Left cardiac atrium (tissue), 4 donors: Measurements from ENCODE around the gene BDKRB1. TPM values are rescaled to one million over a fixed set of nuclear protein-coding genes. Genes with fewer than 3 reads are reported as not detected.

Experiments
- ATAC-seq, 2 donors: fragments of 200-7000 bp; cut with Tn5 transposase; one replicate each; pipeline ENCODE4 v1.9.1; 2020; ENCODE audit warnings: mild to moderate bottlenecking in 2 of 2, moderate library complexity in 2 of 2
- DNase-seq: peaks from one replicate; pipeline ENCODE4 v3.0.0-alpha.2; 2020
- intact Hi-C, 2 donors: fragments of 100-400 bp; cut with DNase I; formaldehyde crosslinking; loops; one replicate each; pipeline versions ENCODE4 v1.14.1 to v1.15.1; 2022 to 2023
- total RNA-seq, 2 donors: library from RNA; stranded (reverse); fragmentation: NEBNext Ultra II Directional; extraction: Animal tissue kit (Norgen Biotek cat#: 25700); gene quantifications; one replicate each; pipeline ENCODE4 v1.2.1, GENCODE V29; 2021
- donor health status: DM: no; HTN: yes; CAD: no.
- donor health status: DM: no; HTN: yes; CAD: no; lungs with severe emphysema.
- donor health status: DM: yes; HTN: yes; CAD: no.
- donor health status: Dilated cardiomyopathy.

BDKRB1 gene
- total RNA-seq, 2 donors from 2014 or later, result 0.21 to 1.0 TPM

- no peak for DNase-seq
- intact Hi-C loops, result no loop called here
- peak in 1 of 2 donors; percentile 71 for ATAC-seq
Measured at GRCh38 chr14:96252999-96253539, 2.9 kb upstream of the BDKRB1 start.

DNA sequence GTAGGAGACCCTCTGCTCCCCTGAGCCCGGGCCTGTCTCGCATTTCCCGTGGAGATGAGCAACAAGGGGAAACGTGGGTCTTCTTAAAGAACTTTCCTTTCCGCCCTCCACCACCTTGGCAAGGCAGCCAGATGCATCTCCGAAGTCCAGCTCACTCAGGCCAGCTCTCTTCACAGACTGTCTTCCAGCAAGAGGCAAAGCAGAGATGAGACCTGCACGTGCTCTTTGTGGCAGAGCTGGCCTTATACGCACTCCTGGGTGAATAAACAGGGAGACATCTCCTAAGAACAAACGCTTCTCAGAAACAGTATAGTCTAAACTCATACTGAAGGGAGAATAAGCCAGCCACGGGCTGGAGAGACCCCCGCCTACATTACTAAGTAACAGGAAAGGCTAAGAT, 1.3 kb upstream of the BDKRB1 start:
- DNase-seq (no peak), ATAC-seq (no peak)
- intact Hi-C loops, result no loop called here

- ATAC-seq, result peak in 1 of 2 donors; percentile 38
- intact Hi-C loops, result no loop called here
- no peak for DNase-seq
Measured at GRCh38 chr14:96256407-96256806, 397 bp downstream of the BDKRB1 start.

DNA sequence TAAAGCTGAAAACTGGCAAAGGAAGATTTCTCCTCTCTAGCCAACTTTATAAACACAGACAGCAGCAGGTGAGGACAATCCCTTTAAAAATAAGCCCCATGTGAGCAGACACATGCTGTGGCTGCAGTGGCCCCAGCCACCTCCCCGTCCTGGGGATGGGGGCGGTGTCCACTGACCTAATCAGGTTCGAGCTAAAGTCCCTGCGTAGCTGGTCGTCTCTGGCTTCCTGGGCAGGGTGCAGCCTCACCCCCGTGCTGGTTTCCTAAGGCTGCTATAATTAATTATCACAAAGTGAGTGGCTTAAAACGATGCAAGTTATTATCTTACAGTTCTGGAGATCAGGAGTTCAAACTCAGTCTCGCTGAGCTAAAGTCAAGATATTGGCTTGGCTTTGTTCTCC, 1.0 kb downstream of the BDKRB1 start:
- ATAC-seq, result no peak
- no peak for DNase-seq
- intact Hi-C loops, result no loop called here

DNA sequence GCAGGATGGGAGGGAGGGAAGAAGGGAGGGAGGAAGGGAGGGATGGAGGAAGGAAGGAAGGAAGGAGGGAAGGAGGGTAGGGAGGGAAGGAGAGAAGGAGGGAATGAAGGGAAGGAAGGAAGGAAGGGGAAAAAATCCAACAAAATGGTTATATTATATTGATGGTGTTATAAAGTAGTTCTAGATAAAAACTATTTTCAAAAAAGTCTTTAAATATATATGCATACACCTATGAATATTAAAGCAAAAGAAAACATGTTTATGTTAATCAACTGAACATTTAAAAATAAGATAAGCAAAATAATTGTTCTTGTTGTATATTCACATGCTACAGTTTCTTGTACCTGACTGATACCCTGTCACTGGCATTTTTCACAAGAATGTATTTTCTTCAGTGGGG, 1.9 kb downstream of the BDKRB1 start:
- intact Hi-C loops, result no loop called here
- DNase-seq, result no peak
- no peak for ATAC-seq

DNA sequence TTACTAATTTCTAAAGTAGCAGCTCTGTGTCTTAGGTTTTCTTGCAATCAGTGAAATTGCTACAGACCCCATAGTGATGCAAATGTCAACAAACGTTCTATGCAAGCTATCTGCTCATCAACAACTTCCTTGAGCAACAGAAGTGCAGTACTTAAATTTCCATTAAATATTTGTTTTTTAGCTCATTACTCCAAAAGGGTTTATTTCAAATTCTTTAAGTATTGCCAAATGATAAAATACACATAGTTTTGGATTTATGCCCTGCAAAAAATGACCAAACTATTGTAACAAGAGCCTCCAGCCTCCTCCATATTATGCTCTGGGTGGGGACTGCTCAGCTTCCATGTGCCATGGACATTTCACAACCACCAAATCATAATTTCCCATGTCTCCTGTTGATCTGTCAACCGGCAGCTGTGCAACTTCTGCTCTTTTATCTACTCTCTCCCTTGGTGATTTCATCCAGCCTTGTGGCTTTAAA, 4.4 kb downstream of the BDKRB1 start:
- ATAC-seq (no peak), DNase-seq (no peak)
- intact Hi-C loops, result no loop called here

- intact Hi-C loops, result no loop called here
- ATAC-seq (no peak), DNase-seq (no peak)
Measured at GRCh38 chr14:96261053-96261452, 5.0 kb downstream of the BDKRB1 start.

DNA sequence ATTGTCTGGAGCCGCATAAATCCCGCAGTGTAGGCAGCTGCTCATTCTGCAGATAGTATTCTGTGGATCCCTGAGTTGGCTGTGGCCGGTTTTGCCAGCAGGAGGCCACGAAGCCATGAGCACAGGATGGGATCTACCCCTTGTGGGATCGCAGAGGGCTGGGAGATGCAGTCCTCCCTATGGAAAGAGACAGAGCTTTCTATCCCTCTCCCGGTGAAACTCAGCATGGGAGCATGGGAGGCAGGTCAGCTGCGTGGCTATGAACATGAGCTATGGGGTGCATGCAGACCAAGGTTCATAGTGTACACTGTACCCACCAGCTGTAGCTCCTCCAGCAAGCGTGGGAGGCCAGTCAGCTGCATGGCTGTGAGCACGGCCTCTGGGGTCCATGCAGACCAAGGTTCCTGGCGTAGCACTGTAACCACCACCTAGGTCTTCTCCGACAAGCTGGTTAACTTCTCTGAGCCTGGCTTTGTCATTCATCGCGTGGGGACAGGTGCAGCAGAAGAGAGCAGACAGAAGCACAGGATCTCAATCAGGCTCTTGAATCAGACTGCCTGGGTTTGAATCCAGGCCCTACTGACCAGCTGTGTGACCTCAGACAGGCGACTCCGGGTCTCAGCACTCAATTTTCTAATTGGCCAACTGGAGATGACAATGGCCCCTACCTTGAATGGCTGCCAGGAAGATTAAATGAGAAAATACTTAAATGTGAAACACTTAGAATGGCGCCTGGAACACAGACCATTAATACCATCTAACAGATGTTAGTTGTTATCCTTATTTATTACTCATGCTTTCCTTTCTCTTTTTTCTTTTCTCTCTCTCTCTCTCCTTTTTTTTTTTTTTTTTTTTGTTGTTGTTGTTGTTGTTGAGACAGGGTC, 6.0 kb downstream of the BDKRB1 start:
- DNase-seq (no peak), ATAC-seq (peak in 1 of 2 donors; percentile 32)
- intact Hi-C loops, result no loop called here

GRCh38 chr14:96263347-96264199, 7.6 kb downstream of the BDKRB1 start:
- intact Hi-C loops, result no loop called here
- DNase-seq (no peak), ATAC-seq (no peak)

DNA sequence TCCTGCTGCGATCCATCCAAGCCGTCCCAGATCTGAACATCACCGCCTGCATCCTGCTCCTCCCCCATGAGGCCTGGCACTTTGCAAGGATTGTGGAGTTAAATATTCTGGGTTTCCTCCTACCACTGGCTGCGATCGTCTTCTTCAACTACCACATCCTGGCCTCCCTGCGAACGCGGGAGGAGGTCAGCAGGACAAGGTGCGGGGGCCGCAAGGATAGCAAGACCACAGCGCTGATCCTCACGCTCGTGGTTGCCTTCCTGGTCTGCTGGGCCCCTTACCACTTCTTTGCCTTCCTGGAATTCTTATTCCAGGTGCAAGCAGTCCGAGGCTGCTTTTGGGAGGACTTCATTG, 8.2 kb downstream of the BDKRB1 start:
- DNase-seq, result no peak
- ATAC-seq, result no peak
- intact Hi-C loops, result no loop called here

- DNase-seq, result no peak
- no peak for ATAC-seq
- intact Hi-C loops, result no loop called here
Measured at GRCh38 chr14:96264853-96265252, 8.8 kb downstream of the BDKRB1 start.

DNA sequence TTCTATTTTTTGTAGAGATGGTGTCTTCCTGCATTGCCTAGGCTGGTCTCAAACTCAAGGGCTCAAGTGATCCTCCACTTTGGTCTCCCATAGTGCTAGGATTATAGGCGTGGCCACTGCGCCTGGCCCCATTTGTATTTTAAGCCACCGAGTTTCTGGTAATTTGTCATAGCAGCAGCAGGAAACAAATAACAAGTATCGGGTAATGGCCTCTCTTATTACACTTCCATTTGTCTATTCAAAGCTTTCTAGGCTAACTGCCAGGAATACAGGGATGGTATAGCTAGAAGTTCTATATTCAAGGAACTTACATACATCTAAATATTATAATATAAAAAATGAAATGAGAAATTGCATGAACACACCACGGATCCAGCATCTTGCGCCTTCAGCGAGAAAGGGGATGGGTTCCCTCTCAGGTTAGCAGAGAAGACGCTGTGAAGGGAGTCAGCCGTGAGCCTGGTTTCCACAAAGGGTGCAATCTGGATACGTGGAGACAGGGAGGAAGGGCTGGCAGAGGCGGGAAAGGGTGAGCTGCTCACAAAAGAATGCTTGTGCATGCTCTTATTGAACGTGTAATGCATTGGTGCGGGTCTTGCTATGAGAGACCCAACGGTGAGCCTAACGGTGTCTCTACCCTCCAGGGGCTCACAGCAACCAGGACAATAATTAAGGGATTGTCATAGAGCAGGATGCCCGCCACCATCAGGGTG, 9.5 kb downstream of the BDKRB1 start:
- intact Hi-C loops, result no loop called here
- DNase-seq (no peak), ATAC-seq (no peak)

DNA sequence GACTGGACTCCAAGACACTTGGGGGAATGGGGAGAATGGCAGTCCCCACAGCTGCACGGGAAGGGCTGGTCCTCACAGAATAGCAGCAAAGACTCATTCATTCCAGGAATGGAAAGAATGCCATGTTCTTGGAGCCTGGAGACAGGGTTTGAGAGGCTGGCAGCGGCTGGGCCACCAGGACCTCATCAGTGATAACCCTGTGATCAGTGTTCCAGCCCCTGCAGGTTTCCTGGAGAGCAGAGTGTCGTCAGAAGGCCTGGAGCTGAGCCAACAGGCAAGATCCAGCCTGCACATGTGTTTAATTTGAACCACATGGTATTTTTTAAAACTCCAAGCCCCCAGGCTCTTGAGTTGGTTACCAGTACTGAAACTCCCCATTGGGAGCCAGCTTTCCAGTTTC, 11.3 kb downstream of the BDKRB1 start:
- intact Hi-C loops, result no loop called here
- DNase-seq (no peak), ATAC-seq (no peak)

GRCh38 chr14:96267916-96268315, 11.9 kb downstream of the BDKRB1 start:
- intact Hi-C loops, result no loop called here
- ATAC-seq (no peak), DNase-seq (no peak)

GRCh38 chr14:96268431-96269358, 12.7 kb downstream of the BDKRB1 start:
- DNase-seq, result peak; percentile 58
- intact Hi-C loops, result no loop called here
- peak; percentile 52 to 85 for ATAC-seq

DNA sequence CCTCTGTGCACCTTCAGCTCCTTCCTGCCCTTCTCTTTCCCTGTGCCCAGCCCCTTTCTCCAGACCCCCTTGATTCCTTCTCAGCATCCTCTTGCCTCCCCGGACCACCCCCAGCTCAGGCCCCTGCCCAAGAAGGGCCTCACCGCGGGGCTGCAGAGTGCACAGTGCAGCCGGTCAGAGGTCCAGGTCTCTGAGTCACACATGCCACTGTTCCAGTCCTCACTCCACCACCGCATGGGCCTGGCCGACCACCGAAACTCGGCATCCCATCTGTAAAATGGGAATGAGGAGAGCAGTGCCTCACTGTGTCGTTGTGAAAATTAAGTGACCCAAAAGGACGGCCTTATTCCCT, 13.3 kb downstream of the BDKRB1 start:
- intact Hi-C loops, result no loop called here
- ATAC-seq (peak; percentile 21 to 36), DNase-seq (no peak)

GRCh38 chr14:96270565-96271420, 14.8 kb downstream of the BDKRB1 start:
- ATAC-seq (no peak), DNase-seq (no peak)
- intact Hi-C loops, result loop anchor here (5.0 to 10.0 kb wide), 3 partner anchors 273 to 706 kb away; no protein-coding TSS in a partner anchor
